Activated CD8-positive, alpha-beta T cell treated with anti-CD3 and anti-CD28 coated beads for 36 hours (primary cell): Measurements from ENCODE around the gene PNLIPRP1. TPM values are rescaled to one million over a fixed set of nuclear protein-coding genes. Genes with fewer than 3 reads are reported as not detected.

Source experiments
- ATAC-seq: fragments of 200-7000 bp; cut with Tn5 transposase; one replicate; pipeline ENCODE4 v1.10.0; 2021; ENCODE audit warnings: mild to moderate bottlenecking, moderate library complexity
- CTCF ChIA-PET: fragments of 350-600 bp; sonication (Branson Sonifier 250); formaldehyde crosslinking; loops from one replicate; lab custom pipeline; 2021; ENCODE audit warnings: antibody characterized with exemption; lab: Charles Lee
- POLR2A ChIA-PET: fragments of 350-600 bp; sonication (Branson Sonifier 250); formaldehyde crosslinking; loops from one replicate; lab custom pipeline; 2021; ENCODE audit warnings: antibody characterized with exemption; lab: Charles Lee
- DNase-seq: peaks from one replicate; pipeline ENCODE4 v3.0.0-alpha.2; 2020
- H3K27ac Mint-ChIP-seq: one replicate; pipeline ENCODE4 v1.8.0; 2021; ENCODE audit warnings: mild to moderate bottlenecking, mixed read lengths
- H3K27me3 Mint-ChIP-seq: one replicate; pipeline ENCODE4 v1.8.0; 2021; ENCODE audit warnings: mixed read lengths
- H3K36me3 Mint-ChIP-seq: one replicate; pipeline ENCODE4 v1.8.0; 2021; ENCODE audit warnings: low read depth, mixed read lengths
- H3K4me1 Mint-ChIP-seq: one replicate; pipeline ENCODE4 v1.8.0; 2021; ENCODE audit warnings: low read depth, mixed read lengths
- H3K4me3 Mint-ChIP-seq: one replicate; pipeline ENCODE4 v1.8.0; 2021; ENCODE audit warnings: mild to moderate bottlenecking, moderate library complexity, mixed read lengths
- H3K9me3 Mint-ChIP-seq: one replicate; pipeline ENCODE4 v1.8.0; 2021; ENCODE audit warnings: mixed read lengths
- intact Hi-C: fragments of 100-400 bp; cut with micrococcal nuclease; formaldehyde crosslinking; loops from one replicate; pipeline ENCODE4 v1.10.0; 2022
- total RNA-seq, 2 experiments: library from RNA; stranded (reverse); gene quantifications; one replicate each; pipeline ENCODE4 v1.2.3, GENCODE V29; 2021
- TF ChIP-seq, protein P1 (sequence below): fragments of 200-600 bp; IDR thresholded peaks from one replicate; pipeline ENCODE4 v1.8.0; 2022; ENCODE audit warnings: antibody characterized with exemption, mild to moderate bottlenecking

The PNLIPRP1 gene
- total RNA-seq, 2 experiments from 2014 or later: not detected

DNA sequence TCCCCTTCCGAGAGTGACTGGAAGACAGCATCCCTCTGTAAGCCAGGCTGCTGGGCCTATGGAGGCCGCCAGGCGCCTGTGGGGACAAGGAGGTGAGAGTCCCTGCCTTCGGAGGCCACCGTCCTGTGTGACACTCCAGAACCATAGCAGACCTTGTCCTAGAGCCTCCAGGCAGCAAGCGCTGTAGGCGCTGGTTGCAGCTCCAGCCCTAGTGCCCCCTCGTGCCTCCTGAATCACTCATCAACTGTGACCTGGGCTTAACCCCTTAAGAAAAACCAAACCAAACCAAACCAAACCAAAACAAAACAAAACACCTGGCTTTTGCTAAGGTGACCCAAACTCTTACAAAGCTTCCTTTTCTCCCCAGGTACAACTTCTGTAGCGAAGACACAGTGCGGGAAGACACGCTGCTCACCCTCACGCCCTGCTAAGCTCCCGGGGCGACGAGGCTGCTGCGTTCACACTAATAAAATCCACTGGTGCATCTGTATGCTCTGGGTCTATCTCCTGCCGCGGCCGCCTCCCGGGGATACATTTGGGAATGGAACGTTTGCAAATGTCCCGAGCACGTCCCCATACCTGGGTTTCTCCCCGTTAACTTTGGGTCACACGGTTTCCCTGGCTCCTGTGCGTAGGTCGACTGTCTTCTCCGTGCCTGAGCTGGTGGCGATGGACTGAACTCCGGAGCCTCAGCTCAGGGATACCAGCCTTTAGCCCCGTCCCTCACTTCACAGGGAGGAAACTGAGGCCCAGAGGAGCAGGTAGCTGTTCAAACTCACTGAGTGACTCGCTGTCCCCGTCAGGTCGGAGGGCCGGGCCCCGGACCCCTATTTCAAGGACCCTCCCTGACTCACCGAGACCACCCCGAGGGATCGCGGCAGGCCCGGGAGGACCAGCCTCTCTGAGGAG, 18.2 kb downstream of the PNLIPRP1 start:
- Mint-ChIP-seq H3K27me3 (peaks cover 11% of the 10 kb centered on the region), H3K36me3 (no peaks in the 10 kb centered on the region), H3K27ac (no peak overlapping the region), H3K4me1 (no peaks in the 10 kb centered on the region), H3K4me3 (no peak overlapping the region), H3K9me3 (no peaks in the 10 kb centered on the region)
- no peak for ATAC-seq
- CTCF ChIA-PET: no interaction called here
- intact Hi-C loops: no loop called here
- no peak for DNase-seq
- POLR2A ChIA-PET: no interaction called here
- TF ChIP-seq, protein P1, sequence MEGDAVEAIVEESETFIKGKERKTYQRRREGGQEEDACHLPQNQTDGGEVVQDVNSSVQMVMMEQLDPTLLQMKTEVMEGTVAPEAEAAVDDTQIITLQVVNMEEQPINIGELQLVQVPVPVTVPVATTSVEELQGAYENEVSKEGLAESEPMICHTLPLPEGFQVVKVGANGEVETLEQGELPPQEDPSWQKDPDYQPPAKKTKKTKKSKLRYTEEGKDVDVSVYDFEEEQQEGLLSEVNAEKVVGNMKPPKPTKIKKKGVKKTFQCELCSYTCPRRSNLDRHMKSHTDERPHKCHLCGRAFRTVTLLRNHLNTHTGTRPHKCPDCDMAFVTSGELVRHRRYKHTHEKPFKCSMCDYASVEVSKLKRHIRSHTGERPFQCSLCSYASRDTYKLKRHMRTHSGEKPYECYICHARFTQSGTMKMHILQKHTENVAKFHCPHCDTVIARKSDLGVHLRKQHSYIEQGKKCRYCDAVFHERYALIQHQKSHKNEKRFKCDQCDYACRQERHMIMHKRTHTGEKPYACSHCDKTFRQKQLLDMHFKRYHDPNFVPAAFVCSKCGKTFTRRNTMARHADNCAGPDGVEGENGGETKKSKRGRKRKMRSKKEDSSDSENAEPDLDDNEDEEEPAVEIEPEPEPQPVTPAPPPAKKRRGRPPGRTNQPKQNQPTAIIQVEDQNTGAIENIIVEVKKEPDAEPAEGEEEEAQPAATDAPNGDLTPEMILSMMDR: no peak

DNA sequence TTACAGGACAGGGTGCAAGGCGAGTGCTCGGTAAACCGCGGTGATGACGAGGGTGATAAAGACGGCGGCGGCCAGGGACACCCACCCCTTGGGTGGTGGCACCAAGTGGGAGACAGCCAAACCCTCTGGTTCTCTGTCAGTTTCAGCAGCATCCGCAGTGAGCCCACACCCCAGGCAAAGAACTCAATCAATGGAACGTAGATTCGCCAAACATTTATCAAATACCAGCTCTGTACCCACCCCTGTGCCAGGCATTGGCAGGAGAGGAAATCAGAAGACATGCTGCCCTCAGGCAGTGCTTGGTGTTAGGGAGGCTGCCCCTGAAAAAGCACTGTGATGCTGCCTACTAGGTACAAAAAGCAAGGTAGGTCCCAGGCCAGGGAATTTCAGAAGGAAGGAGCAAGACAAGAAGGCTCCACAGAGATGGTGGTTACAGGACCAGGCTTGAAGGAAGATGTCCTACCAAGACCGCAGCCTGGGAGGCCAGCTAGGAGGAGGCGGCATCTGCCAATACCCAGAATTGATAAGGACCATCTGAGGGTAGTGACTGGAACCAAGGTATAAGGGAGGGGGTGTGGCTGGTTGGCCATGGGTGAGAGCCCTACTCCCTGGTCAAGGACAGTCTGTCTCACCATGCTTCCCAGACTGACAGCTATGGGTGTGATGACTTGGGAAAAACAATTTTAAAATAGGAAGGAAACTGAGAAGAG, 19.8 kb downstream of the PNLIPRP1 start:
- Mint-ChIP-seq H3K27ac (no peak overlapping the region), H3K4me1 (no peaks in the 10 kb centered on the region), H3K9me3 (no peaks in the 10 kb centered on the region), H3K27me3 (peaks cover 9% of the 10 kb centered on the region), H3K36me3 (no peaks in the 10 kb centered on the region), H3K4me3 (no peak overlapping the region)
- TF ChIP-seq, protein P1: no peak
- CTCF ChIA-PET: no interaction called here
- POLR2A ChIA-PET: no interaction called here
- DNase-seq (no peak), ATAC-seq (no peak)
- intact Hi-C loops: no loop called here

DNA sequence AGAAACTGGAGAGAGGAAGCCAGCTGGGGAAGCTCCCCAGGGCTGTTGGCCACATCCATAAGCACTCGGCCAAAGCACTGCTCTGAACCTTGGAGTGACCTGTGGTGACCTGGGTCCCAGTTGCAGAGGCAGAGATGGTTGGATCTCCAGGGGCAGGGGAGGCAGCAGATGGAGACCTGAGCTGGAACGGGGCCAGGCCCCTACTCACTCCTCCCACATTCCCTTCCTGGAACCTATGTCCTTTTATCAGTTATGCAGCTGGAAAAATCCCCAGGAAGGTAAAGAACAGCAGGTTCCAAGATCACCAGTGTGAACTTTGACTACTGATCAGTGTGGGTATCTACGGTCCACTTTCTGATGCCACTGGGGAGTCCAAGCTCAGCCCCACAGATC, 20.4 kb downstream of the PNLIPRP1 start:
- DNase-seq: no peak
- H3K36me3 Mint-ChIP-seq: no peaks in the 10 kb centered on the region

DNA sequence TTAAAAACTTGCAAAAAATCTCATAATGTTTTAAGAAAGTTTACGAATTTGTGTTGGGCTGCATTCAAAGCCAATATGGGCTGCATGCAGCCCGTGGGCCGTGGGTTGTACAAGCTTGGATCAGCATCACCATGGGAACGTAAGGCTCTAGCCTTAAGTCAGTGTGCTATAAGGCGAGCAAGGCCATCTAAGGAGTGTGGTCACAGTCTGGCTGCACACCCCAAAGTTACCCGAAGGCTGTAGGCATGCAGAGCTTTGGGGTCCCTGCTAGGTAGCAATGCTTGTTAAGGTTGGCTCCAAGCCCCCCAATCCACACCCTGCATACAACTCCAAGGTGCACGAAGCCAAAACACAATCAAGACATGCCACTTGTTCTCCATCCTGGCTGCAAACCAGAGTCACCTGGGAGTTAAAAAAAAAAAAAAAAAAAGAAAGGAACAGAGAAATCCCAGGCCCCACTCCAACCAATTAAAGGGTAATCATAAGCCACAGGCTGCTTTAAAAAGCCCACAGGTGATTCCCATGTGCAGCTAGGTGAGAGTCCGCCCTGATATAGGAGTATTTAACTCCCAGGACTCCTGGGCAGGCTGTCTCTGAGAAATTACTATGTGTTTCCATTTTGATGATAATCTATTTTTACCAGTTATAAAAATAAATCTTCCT, 21.5 kb downstream of the PNLIPRP1 start:
- intact Hi-C loops: no loop called here
- POLR2A ChIA-PET: no interaction called here
- no peaks in the 10 kb centered on the region for H3K4me1 Mint-ChIP-seq

More for the DNA sequence above, 20.4 kb downstream of the PNLIPRP1 start:
- intact Hi-C loops: no loop called here
- H3K9me3 Mint-ChIP-seq: no peaks in the 10 kb centered on the region
- H3K27ac Mint-ChIP-seq: no peak overlapping the region
- TF ChIP-seq, protein P1: no peak
- H3K4me3 Mint-ChIP-seq: no peak overlapping the region
- ChIA-PET POLR2A (no interaction called here), CTCF (no interaction called here)
- no peaks in the 10 kb centered on the region for H3K4me1 Mint-ChIP-seq
- no peak for ATAC-seq
- H3K27me3 Mint-ChIP-seq: peaks cover 9% of the 10 kb centered on the region

More for the DNA sequence above, 21.5 kb downstream of the PNLIPRP1 start:
- no peak overlapping the region for H3K4me3 Mint-ChIP-seq
- H3K9me3 Mint-ChIP-seq: no peaks in the 10 kb centered on the region
- peaks cover 7% of the 10 kb centered on the region for H3K27me3 Mint-ChIP-seq
- no peak for DNase-seq
- TF ChIP-seq, protein P1: no peak
- ATAC-seq: no peak
- CTCF ChIA-PET: no interaction called here
- H3K27ac Mint-ChIP-seq: no peak overlapping the region
- no peaks in the 10 kb centered on the region for H3K36me3 Mint-ChIP-seq
